Tibial nerve (tissue), 4 donors: Measurements from ENCODE around the gene ZNF407. TPM values are rescaled to one million over a fixed set of nuclear protein-coding genes. Genes with fewer than 3 reads are reported as not detected.

Source experiments
- DNase-seq, 2 donors: peaks; one replicate each; pipeline ENCODE4 v3.0.0-alpha.2; 2019; ENCODE audit warnings: low spot score in 2 of 2
- H3K27ac ChIP-seq, 4 donors: fragments of 200-600 bp; sonication (generic) in 3 of 4; one replicate each; pipeline ENCODE4 v1.5.1; 2017 to 2019; ENCODE audit warnings: mild to moderate bottlenecking in 1 of 4
- H3K27me3 ChIP-seq, 2 donors: fragments of 200-600 bp; sonication (generic) in 1 of 2; one replicate each; pipeline versions ENCODE4 v1.5.1 to v1.6.0; 2017 to 2019
- H3K36me3 ChIP-seq, 3 donors: fragments of 200-600 bp; sonication (generic); one replicate each; pipeline ENCODE4 v1.5.1; 2018 to 2019
- H3K4me1 ChIP-seq, 4 donors: fragments of 200-600 bp; sonication (generic) in 3 of 4; one replicate each; pipeline ENCODE4 v1.5.1; 2017 to 2019
- H3K4me3 ChIP-seq, 4 donors: fragments of 200-600 bp; sonication (generic) in 3 of 4; one replicate each; pipeline ENCODE4 v1.5.1; 2017 to 2019; ENCODE audit warnings: mild to moderate bottlenecking in 1 of 4, moderate library complexity in 1 of 4
- H3K9me3 ChIP-seq, 4 donors: fragments of 200-600 bp; sonication (generic) in 3 of 4; one replicate each; pipeline ENCODE4 v1.5.1; 2017 to 2019
- CTCF ChIP-seq, 5 experiments: fragments of 200-600 bp in 3 of 5; fragments of 450-650 bp in 2 of 5; sonication (generic) in 3 of 5; IDR thresholded peaks; one replicate each; pipeline ENCODE4 v1.5.1; 2016 to 2019; ENCODE audit warnings: antibody characterized with exemption in 5 of 5, mild to moderate bottlenecking in 3 of 5, moderate library complexity in 2 of 5
- EP300 ChIP-seq, 2 donors: sonication (generic); formaldehyde crosslinking; IDR thresholded peaks; one replicate each; pipeline ENCODE4 v1.6.1; 2017; ENCODE audit warnings: antibody characterized with exemption in 2 of 2, mild to moderate bottlenecking in 1 of 2
- POLR2A ChIP-seq, 2 donors: fragments of 450-650 bp; IDR thresholded peaks; one replicate each; pipeline ENCODE4 v1.6.1; 2017; ENCODE audit warnings: antibody characterized with exemption in 2 of 2, mild to moderate bottlenecking in 2 of 2, moderate library complexity in 2 of 2
- WGBS, 2 donors: methylation state at CpG; one replicate each; pipeline ENCODE4 v1.1.5; 2018; 5-methylcytosine and 5-hydroxymethylcytosine counted together
- total RNA-seq, 4 donors: library from RNA; depleted of rRNA; stranded (reverse); fragments of >200 nt; gene quantifications; one replicate each; pipeline ENCODE4 v1.1.0, GENCODE V29; 2016

ZNF407 gene
- total RNA-seq, 4 donors from 2014 or later = 18.6 to 22.8 (median 19.6) TPM

- Histone ChIP-seq H3K27ac (no peak overlapping the region), H3K4me3 (no peak overlapping the region), H3K4me1 (peaks cover 0 to 23% (median 10%) of the 10 kb centered on the region in 4 donors), H3K36me3 (no peaks in the 10 kb centered on the region), H3K27me3 (no peaks in the 10 kb centered on the region), H3K9me3 (no peaks in the 10 kb centered on the region)
- WGBS, 2 donors = 63 to 72% methylated on average over 13 of the region's 13 CpGs
- DNase-seq = no peak
- TF ChIP-seq POLR2A (IDR thresholded peaks at IDR 0.05) (no peak), CTCF (IDR thresholded peaks at IDR 0.05) (no peak), EP300 (IDR thresholded peaks at IDR 0.05) (no peak)
Observed at GRCh38 chr18:74902147-74902455, 304.4 kb downstream of the ZNF407 start.

- H3K27me3 ChIP-seq = no peaks in the 10 kb centered on the region
- peaks cover 0 to 4% (median 0%) of the 10 kb centered on the region in 3 donors for H3K36me3 ChIP-seq
- TF ChIP-seq EP300 (IDR thresholded peaks at IDR 0.05) (no peak), POLR2A (IDR thresholded peaks at IDR 0.05) (no peak), CTCF (IDR thresholded peaks at IDR 0.05) (no peak)
- 85 to 89% methylated on average over 15 of the region's 15 CpGs for WGBS, 2 donors
- H3K9me3 ChIP-seq = no peaks in the 10 kb centered on the region
- no peak for DNase-seq
- no peaks in the 10 kb centered on the region for H3K4me1 ChIP-seq
- H3K27ac ChIP-seq = no peak overlapping the region
- no peak overlapping the region for H3K4me3 ChIP-seq
Observed at GRCh38 chr18:74905247-74905646, 307.6 kb downstream of the ZNF407 start.

- Histone ChIP-seq H3K27ac (no peak overlapping the region), H3K4me1 (no peaks in the 10 kb centered on the region), H3K36me3 (peaks cover 0 to 4% (median 0%) of the 10 kb centered on the region in 3 donors), H3K9me3 (no peaks in the 10 kb centered on the region), H3K4me3 (no peak overlapping the region), H3K27me3 (no peaks in the 10 kb centered on the region)
- DNase-seq = no peak
- no peak for TF ChIP-seq CTCF (IDR thresholded peaks at IDR 0.05)
- 66 to 69% methylated on average over 2 of the region's 2 CpGs for WGBS, 2 donors
Observed at GRCh38 chr18:74906184-74906583, 308.5 kb downstream of the ZNF407 start.

- Histone ChIP-seq H3K27ac (no peak overlapping the region), H3K4me3 (no peak overlapping the region), H3K36me3 (no peaks in the 10 kb centered on the region), H3K9me3 (no peaks in the 10 kb centered on the region), H3K4me1 (no peaks in the 10 kb centered on the region), H3K27me3 (no peaks in the 10 kb centered on the region)
- TF ChIP-seq CTCF (IDR thresholded peaks at IDR 0.05) = no peak
- TF ChIP-seq EP300 (IDR thresholded peaks at IDR 0.05) = no peak
- no peak for TF ChIP-seq POLR2A (IDR thresholded peaks at IDR 0.05)
- 85 to 86% methylated on average over 17 of the region's 17 CpGs for WGBS, 2 donors
- DNase-seq = no peak
Observed at GRCh38 chr18:74914052-74914591, 316.5 kb downstream of the ZNF407 start.

- WGBS, 2 donors = 68 to 79% methylated on average over 2 of the region's 2 CpGs
- no peak overlapping the region for H3K4me3 ChIP-seq
Observed at GRCh38 chr18:74914648-74915047, 317.0 kb downstream of the ZNF407 start.

More at GRCh38 chr18:74914648-74915047, 317.0 kb downstream of the ZNF407 start:
- H3K27ac ChIP-seq = no peak overlapping the region
- H3K4me1 ChIP-seq = no peaks in the 10 kb centered on the region
- no peaks in the 10 kb centered on the region for H3K36me3 ChIP-seq
- no peaks in the 10 kb centered on the region for H3K9me3 ChIP-seq
- no peaks in the 10 kb centered on the region for H3K27me3 ChIP-seq
- no peak for TF ChIP-seq POLR2A (IDR thresholded peaks at IDR 0.05)
- no peak for TF ChIP-seq CTCF (IDR thresholded peaks at IDR 0.05)
- TF ChIP-seq EP300 (IDR thresholded peaks at IDR 0.05) = no peak
- no peak for DNase-seq
